Pulmonary artery endothelial cell (primary cell): ENCODE results near the gene MPRIP. TPM values are rescaled to one million over a fixed set of nuclear protein-coding genes. Genes with fewer than 3 reads are reported as not detected.
A peak's percentile ranks its signal among the peaks of the same experiment; 100 is the strongest.
"Not testable (repeated sequence)": the region's sequence is repeated elsewhere in the genome, so short reads cannot be mapped to it uniquely, and the experiment has no call there.

Experiments used
- DNase-seq: peaks from one replicate; pipeline ENCODE4 v3.0.0-alpha.2; 2011; ENCODE audit warnings: low read depth, low spot score
- total RNA-seq: library from RNA; depleted of rRNA; stranded (reverse); fragments of >200 nt; gene quantifications from 2 replicates; pipeline ENCODE4 v1.2.3, GENCODE V29; 2014

MPRIP gene
- total RNA-seq, 1 donor from 2014 or later = 108 TPM

GRCh38 chr17:17144916-17145665 lies 102.8 kb downstream of the MPRIP start:
- no peak for DNase-seq

- DNase-seq = no peak
Observed at GRCh38 chr17:17146786-17147406, 104.6 kb downstream of the MPRIP start.

GRCh38 chr17:17147821-17148220 lies 105.6 kb downstream of the MPRIP start:
- DNase-seq = no peak

GRCh38 chr17:17149520-17150447 lies 107.5 kb downstream of the MPRIP start:
- DNase-seq = no peak

GRCh38 chr17:17150448-17150800 lies 108.2 kb downstream of the MPRIP start:
- DNase-seq = no peak

- DNase-seq = peak; percentile 17
Observed at GRCh38 chr17:17151055-17151454, 108.8 kb downstream of the MPRIP start.

GRCh38 chr17:17151541-17151940 lies 109.3 kb downstream of the MPRIP start:
- no peak for DNase-seq

- peak; percentile 67 for DNase-seq
Observed at GRCh38 chr17:17151962-17152361, 109.7 kb downstream of the MPRIP start.

- DNase-seq = no peak
Observed at GRCh38 chr17:17152385-17152784, 110.1 kb downstream of the MPRIP start.

- no peak for DNase-seq
Observed at GRCh38 chr17:17153071-17153470, 110.8 kb downstream of the MPRIP start.

- DNase-seq = no peak
Observed at GRCh38 chr17:17153709-17154108, 111.5 kb downstream of the MPRIP start.

- DNase-seq = no peak
Observed at GRCh38 chr17:17154556-17154955, 112.3 kb downstream of the MPRIP start.

GRCh38 chr17:17154981-17155380 lies 112.7 kb downstream of the MPRIP start:
- no peak for DNase-seq

GRCh38 chr17:17155568-17155967 lies 113.3 kb downstream of the MPRIP start:
- no peak for DNase-seq

GRCh38 chr17:17156107-17156506 lies 113.8 kb downstream of the MPRIP start:
- no peak for DNase-seq

- DNase-seq = no peak
Observed at GRCh38 chr17:17156511-17156910, 114.3 kb downstream of the MPRIP start.

GRCh38 chr17:17157041-17157440 lies 114.8 kb downstream of the MPRIP start:
- no peak for DNase-seq

- DNase-seq = not testable (repeated sequence)
Observed at GRCh38 chr17:17158506-17158905, 116.2 kb downstream of the MPRIP start.

GRCh38 chr17:17159571-17159970 lies 117.3 kb downstream of the MPRIP start:
- DNase-seq = no peak

GRCh38 chr17:17161121-17161520 lies 118.9 kb downstream of the MPRIP start:
- no peak for DNase-seq

- DNase-seq = no peak
Observed at GRCh38 chr17:17161759-17162158, 119.5 kb downstream of the MPRIP start.

- no peak for DNase-seq
Observed at GRCh38 chr17:17164156-17164555, 121.9 kb downstream of the MPRIP start.
